MM.1S (cell line): Measurements from ENCODE around the gene LTO1.

Source experiments
- DNase-seq: peaks from one replicate; pipeline ENCODE4 v3.0.0-alpha.2; 2015
- H2AFZ ChIP-seq: fragments of 300-600 bp; sonication (generic); 2 replicates; pipeline ENCODE4 v1.6.0; 2016; ENCODE audit warnings: antibody characterized with exemption, low read length
- H3F3A ChIP-seq: fragments of 300-600 bp; sonication (generic); 2 replicates; pipeline ENCODE4 v1.6.1; 2016; ENCODE audit warnings: mild to moderate bottlenecking, antibody characterized with exemption, low read length, moderate library complexity, mixed read lengths; ENCODE audit not compliant: insufficient read depth
- H3K27ac ChIP-seq: fragments of 300-600 bp; sonication (generic); 2 replicates; pipeline ENCODE4 v1.5.1; 2016; ENCODE audit warnings: mild to moderate bottlenecking, low read length
- H3K27me3 ChIP-seq: fragments of 300-600 bp; sonication (generic); replicated peaks from 2 replicates; pipeline ENCODE4 v1.6.0; 2016; ENCODE audit warnings: low read length; ENCODE audit not compliant: insufficient read depth
- H3K36me3 ChIP-seq: fragments of 300-600 bp; sonication (generic); replicated peaks from 2 replicates; pipeline ENCODE4 v1.6.1; 2016; ENCODE audit warnings: mild to moderate bottlenecking, low read length, mixed read lengths; ENCODE audit not compliant: insufficient read depth
- H3K4me1 ChIP-seq: fragments of 300-600 bp; sonication (generic); 2 replicates; pipeline ENCODE4 v1.6.1; 2016; ENCODE audit warnings: low read length, mixed read lengths
- H3K4me2 ChIP-seq: fragments of 300-600 bp; sonication (generic); 2 replicates; pipeline ENCODE4 v1.6.0; 2016; ENCODE audit warnings: low read depth, low read length
- H3K4me3 ChIP-seq: fragments of 300-600 bp; sonication (generic); 2 replicates; pipeline ENCODE4 v1.5.1; 2016; ENCODE audit warnings: low read length, mixed read lengths
- H3K79me2 ChIP-seq: fragments of 300-600 bp; sonication (generic); 2 replicates; pipeline ENCODE4 v1.6.1; 2016; ENCODE audit warnings: mixed run types, low read length, mixed read lengths
- H3K9ac ChIP-seq: fragments of 300-600 bp; sonication (generic); 2 replicates; pipeline ENCODE4 v1.6.1; 2016; ENCODE audit warnings: low read length, mixed read lengths
- H3K9me2 ChIP-seq: fragments of 300-600 bp; sonication (generic); replicated peaks from 2 replicates; pipeline ENCODE4 v1.6.1; 2016; ENCODE audit warnings: mild to moderate bottlenecking, low read length, mixed read lengths; ENCODE audit not compliant: insufficient read depth
- H3K9me3 ChIP-seq: fragments of 300-600 bp; sonication (generic); replicated peaks from 2 replicates; pipeline ENCODE4 v1.6.1; 2016; ENCODE audit warnings: mild to moderate bottlenecking, low read length, mixed read lengths; ENCODE audit not compliant: insufficient read depth
- H4K20me1 ChIP-seq: fragments of 300-600 bp; sonication (generic); 2 replicates; pipeline ENCODE4 v1.6.1; 2016; ENCODE audit warnings: mild to moderate bottlenecking, low read length, moderate library complexity, mixed read lengths; ENCODE audit not compliant: insufficient read depth
- EZH2 ChIP-seq: fragments of 300-600 bp; sonication (generic); optimal IDR thresholded peaks from 2 replicates; pipeline ENCODE3; 2017; ENCODE audit warnings: low read depth, mild to moderate bottlenecking, antibody characterized with exemption, low read length, mixed read lengths
- EZH2phosphoT487 ChIP-seq: fragments of 300-600 bp; sonication (generic); IDR thresholded peaks from 2 replicates; pipeline ENCODE4 v1.6.1; 2018; ENCODE audit warnings: antibody characterized with exemption, low read length
- TF ChIP-seq, protein P1 (sequence below): fragments of 300-600 bp; sonication (generic); IDR thresholded peaks from 2 replicates; pipeline ENCODE4 v1.5.1; 2016; ENCODE audit warnings: antibody characterized with exemption, low read length, mixed read lengths

Gene LTO1

DNA sequence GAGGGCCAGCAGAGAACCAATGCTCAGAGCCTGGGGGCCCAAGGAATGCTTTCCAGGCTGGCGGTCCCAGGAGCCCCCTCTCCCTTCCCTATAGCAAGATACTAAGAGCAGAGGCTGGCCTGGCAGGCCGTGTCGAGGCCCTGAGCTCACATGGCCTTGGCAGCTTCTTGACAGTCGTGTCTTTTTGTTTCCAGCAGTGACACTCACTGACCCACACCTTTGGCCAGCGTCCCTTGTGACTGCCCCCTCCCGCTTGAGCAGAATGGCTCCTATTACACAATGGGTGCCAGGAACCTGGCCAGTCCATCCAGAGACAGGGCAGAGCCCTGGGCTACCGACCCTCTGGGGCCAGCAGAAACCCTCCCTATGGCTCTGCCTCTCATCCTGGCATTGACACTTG is 40.6 kb downstream of the LTO1 start:
- DNase-seq, result no peak
- Histone ChIP-seq H3K4me2 (no peak overlapping the region), H3K4me1 (peaks cover 27% of the 10 kb centered on the region), H3K27me3 (peaks cover 42% of the 10 kb centered on the region), H4K20me1 (no peaks in the 10 kb centered on the region), H3K9ac (no peak overlapping the region), H3K79me2 (no peaks in the 10 kb centered on the region), H2AFZ (no peak overlapping the region), H3K4me3 (no peak overlapping the region), H3F3A (peaks cover 5% of the 10 kb centered on the region; the same call in 1 of the 2 replicates), H3K36me3 (no peaks in the 10 kb centered on the region), H3K9me2 (no peaks in the 10 kb centered on the region), H3K9me3 (no peaks in the 10 kb centered on the region), H3K27ac (no peak overlapping the region)
- TF ChIP-seq, protein P1, sequence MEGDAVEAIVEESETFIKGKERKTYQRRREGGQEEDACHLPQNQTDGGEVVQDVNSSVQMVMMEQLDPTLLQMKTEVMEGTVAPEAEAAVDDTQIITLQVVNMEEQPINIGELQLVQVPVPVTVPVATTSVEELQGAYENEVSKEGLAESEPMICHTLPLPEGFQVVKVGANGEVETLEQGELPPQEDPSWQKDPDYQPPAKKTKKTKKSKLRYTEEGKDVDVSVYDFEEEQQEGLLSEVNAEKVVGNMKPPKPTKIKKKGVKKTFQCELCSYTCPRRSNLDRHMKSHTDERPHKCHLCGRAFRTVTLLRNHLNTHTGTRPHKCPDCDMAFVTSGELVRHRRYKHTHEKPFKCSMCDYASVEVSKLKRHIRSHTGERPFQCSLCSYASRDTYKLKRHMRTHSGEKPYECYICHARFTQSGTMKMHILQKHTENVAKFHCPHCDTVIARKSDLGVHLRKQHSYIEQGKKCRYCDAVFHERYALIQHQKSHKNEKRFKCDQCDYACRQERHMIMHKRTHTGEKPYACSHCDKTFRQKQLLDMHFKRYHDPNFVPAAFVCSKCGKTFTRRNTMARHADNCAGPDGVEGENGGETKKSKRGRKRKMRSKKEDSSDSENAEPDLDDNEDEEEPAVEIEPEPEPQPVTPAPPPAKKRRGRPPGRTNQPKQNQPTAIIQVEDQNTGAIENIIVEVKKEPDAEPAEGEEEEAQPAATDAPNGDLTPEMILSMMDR, result no peak
- TF ChIP-seq EZH2, result no peak
- no peak for TF ChIP-seq EZH2phosphoT487

- no peak overlapping the region for H3K4me2 ChIP-seq
- no peak for DNase-seq
Measured at GRCh38 chr11:69634069-69634468, 41.1 kb downstream of the LTO1 start.

DNA sequence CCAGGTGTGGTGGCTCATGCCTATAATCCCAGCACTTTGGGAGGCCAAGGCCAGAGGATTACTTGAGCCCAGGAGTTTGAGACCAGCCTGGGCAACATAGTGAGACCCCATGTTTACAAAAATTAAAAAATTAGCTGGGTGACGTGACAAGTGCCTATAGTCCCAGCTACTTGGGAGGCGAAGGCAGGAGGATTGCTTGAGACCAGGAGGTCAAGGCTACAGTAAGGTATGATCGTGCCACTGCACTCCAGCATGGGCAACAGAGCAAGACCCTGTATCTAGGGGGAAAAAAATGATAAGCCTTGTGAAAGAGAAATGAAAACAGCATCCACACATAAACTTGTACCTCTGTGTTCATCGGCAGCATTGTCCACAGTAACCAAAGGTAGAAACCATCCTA is 42.3 kb downstream of the LTO1 start:
- Histone ChIP-seq H3K4me3 (no peak overlapping the region), H3K9me2 (no peaks in the 10 kb centered on the region), H3K4me1 (peaks cover 14% of the 10 kb centered on the region), H3K27me3 (peaks cover 25% of the 10 kb centered on the region), H3K4me2 (no peak overlapping the region), H3K9ac (no peak overlapping the region), H2AFZ (no peak overlapping the region), H3K27ac (no peak overlapping the region), H3K9me3 (no peaks in the 10 kb centered on the region), H3K79me2 (no peaks in the 10 kb centered on the region), H3K36me3 (no peaks in the 10 kb centered on the region), H3F3A (no peaks in the 10 kb centered on the region), H4K20me1 (no peaks in the 10 kb centered on the region)
- no peak for DNase-seq
- TF ChIP-seq EZH2 (no peak), EZH2phosphoT487 (no peak)

More at GRCh38 chr11:69634069-69634468, 41.1 kb downstream of the LTO1 start:
- H3K9me3 ChIP-seq, result no peaks in the 10 kb centered on the region
- no peak overlapping the region for H3K9ac ChIP-seq
- no peak for TF ChIP-seq EZH2
- TF ChIP-seq, protein P1, result no peak
- TF ChIP-seq EZH2phosphoT487, result no peak
- no peak overlapping the region for H3K4me3 ChIP-seq
- no peak overlapping the region for H2AFZ ChIP-seq
- H3K4me1 ChIP-seq, result peaks cover 24% of the 10 kb centered on the region
- no peaks in the 10 kb centered on the region for H3K36me3 ChIP-seq
- H3F3A ChIP-seq, result peaks cover 5% of the 10 kb centered on the region; the same call in 1 of the 2 replicates
- peaks cover 37% of the 10 kb centered on the region for H3K27me3 ChIP-seq
- no peaks in the 10 kb centered on the region for H3K79me2 ChIP-seq
- H3K9me2 ChIP-seq, result no peaks in the 10 kb centered on the region
- H3K27ac ChIP-seq, result no peak overlapping the region
- no peaks in the 10 kb centered on the region for H4K20me1 ChIP-seq

- Histone ChIP-seq H3K79me2 (no peaks in the 10 kb centered on the region), H4K20me1 (no peaks in the 10 kb centered on the region), H3K4me2 (no peak overlapping the region), H3K9ac (no peak overlapping the region), H3K36me3 (no peaks in the 10 kb centered on the region), H3K27ac (no peak overlapping the region), H3K9me2 (no peaks in the 10 kb centered on the region), H3K9me3 (no peaks in the 10 kb centered on the region), H3F3A (no peaks in the 10 kb centered on the region), H2AFZ (no peak overlapping the region), H3K4me3 (no peak overlapping the region), H3K27me3 (peaks cover 4% of the 10 kb centered on the region), H3K4me1 (no peaks in the 10 kb centered on the region)
- TF ChIP-seq EZH2phosphoT487 (no peak), EZH2 (no peak)
- TF ChIP-seq, protein P1, result no peak
- no peak for DNase-seq
Measured at GRCh38 chr11:69630424-69630823, 44.7 kb downstream of the LTO1 start.
